ENCODE results near the gene BSX. TPM values are rescaled to one million over a fixed set of nuclear protein-coding genes. Genes with fewer than 3 reads are reported as not detected.

The BSX gene
- total RNA-seq, 2 donors from 2014 or later, result not detected

DNA sequence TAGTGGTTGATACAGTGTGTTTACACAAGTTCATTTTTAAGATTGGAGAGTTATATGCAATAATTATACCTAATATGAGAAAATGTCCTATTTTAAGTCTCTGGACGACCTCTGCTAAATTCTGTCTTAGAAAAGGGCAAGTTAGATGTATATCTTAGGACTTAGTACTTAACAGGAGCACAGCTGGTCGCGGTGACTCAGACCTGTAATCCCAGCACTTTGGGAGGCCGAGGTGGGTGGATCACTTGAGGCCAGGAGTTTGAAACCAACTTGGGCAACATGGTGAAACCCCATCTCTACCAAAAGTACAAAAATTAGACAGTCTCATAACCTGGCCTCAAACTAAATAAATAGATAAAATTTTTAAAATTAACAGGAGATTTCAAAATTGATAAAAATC, 27.2 kb downstream of the BSX start:
- TF ChIP-seq POLR2A (IDR thresholded peaks at IDR 0.05) (no peak), POLR2AphosphoS5 (IDR thresholded peaks at IDR 0.05) (no peak)
- TF ChIP-seq, protein P1, sequence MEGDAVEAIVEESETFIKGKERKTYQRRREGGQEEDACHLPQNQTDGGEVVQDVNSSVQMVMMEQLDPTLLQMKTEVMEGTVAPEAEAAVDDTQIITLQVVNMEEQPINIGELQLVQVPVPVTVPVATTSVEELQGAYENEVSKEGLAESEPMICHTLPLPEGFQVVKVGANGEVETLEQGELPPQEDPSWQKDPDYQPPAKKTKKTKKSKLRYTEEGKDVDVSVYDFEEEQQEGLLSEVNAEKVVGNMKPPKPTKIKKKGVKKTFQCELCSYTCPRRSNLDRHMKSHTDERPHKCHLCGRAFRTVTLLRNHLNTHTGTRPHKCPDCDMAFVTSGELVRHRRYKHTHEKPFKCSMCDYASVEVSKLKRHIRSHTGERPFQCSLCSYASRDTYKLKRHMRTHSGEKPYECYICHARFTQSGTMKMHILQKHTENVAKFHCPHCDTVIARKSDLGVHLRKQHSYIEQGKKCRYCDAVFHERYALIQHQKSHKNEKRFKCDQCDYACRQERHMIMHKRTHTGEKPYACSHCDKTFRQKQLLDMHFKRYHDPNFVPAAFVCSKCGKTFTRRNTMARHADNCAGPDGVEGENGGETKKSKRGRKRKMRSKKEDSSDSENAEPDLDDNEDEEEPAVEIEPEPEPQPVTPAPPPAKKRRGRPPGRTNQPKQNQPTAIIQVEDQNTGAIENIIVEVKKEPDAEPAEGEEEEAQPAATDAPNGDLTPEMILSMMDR (IDR thresholded peaks at IDR 0.05), result no peak
- Histone ChIP-seq H3K4me1 (replicated peaks) (no peaks in the 10 kb centered on the region), H3K27ac (no peak overlapping the region), H3K36me3 (no peaks in the 10 kb centered on the region), H3K27me3 (replicated peaks; ENCODE audit: insufficient read depth) (no peaks in the 10 kb centered on the region), H3K9me3 (no peaks in the 10 kb centered on the region), H3K4me3 (no peak overlapping the region)
- intact Hi-C loops (cut with DNase I), result no loop called here
- WGBS, result 96% methylated on average over 4 of the region's 4 CpGs
- DNase-seq (ENCODE audit: low spot score), result no peak

DNA sequence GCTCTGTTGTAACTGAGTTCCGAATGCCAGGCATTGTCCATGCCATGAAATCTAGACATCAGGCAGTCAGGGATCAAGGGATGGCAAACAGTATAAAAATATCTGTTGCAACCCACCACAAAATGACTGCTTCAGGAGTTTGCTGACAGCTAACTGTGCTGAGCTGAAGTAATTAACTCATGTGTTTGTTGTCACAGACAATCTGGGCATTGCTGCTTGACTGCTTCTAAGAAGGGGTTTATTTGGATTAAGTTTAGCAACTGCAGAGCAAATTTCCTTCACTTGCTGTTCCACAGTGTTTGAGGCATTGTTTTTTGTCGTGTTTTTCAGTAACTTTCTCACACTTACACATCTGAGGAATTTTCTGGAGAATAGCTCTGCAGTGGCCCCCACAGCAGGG, 30.4 kb downstream of the BSX start:
- WGBS, result 44% methylated on average over 2 of the region's 2 CpGs
- Histone ChIP-seq H3K4me1 (replicated peaks) (no peaks in the 10 kb centered on the region), H3K9me3 (no peaks in the 10 kb centered on the region), H3K36me3 (no peaks in the 10 kb centered on the region), H3K27ac (no peak overlapping the region), H3K4me3 (no peak overlapping the region), H3K27me3 (replicated peaks; ENCODE audit: insufficient read depth) (no peaks in the 10 kb centered on the region)
- TF ChIP-seq POLR2A (IDR thresholded peaks at IDR 0.05) (no peak), POLR2AphosphoS5 (IDR thresholded peaks at IDR 0.05) (no peak)
- TF ChIP-seq, protein P1 (IDR thresholded peaks at IDR 0.05), result no peak
- no peak for DNase-seq (ENCODE audit: low spot score)
- intact Hi-C loops (cut with DNase I), result no loop called here

DNA sequence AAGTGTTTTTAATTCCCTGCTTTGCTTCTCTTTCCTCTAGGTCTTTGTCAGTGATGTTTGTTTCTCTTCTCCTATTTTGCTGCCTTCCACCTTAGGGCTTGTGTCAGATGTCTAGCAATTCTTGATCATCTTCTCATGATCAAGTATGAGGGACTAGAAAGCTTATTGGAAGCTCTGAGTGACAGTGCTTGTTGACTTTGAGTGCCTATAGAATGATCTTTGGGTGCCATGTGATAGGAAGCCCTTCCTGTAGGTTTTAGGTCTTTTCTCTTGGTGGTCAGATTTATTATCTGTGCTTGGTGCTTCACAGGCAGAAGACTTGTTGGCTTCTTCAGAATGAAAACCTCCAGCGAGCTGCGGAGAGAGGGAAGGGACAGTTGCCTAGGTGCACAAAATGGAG, 43.1 kb downstream of the BSX start:
- TF ChIP-seq POLR2AphosphoS5 (IDR thresholded peaks at IDR 0.05) (no peak), POLR2A (IDR thresholded peaks at IDR 0.05) (no peak)
- TF ChIP-seq, protein P1 (IDR thresholded peaks at IDR 0.05), result no peak
- Histone ChIP-seq H3K4me1 (replicated peaks) (no peaks in the 10 kb centered on the region), H3K27ac (no peak overlapping the region), H3K27me3 (replicated peaks; ENCODE audit: insufficient read depth) (no peaks in the 10 kb centered on the region), H3K9me3 (no peaks in the 10 kb centered on the region), H3K4me3 (no peak overlapping the region), H3K36me3 (no peaks in the 10 kb centered on the region)
- no peak for DNase-seq (ENCODE audit: low spot score)
- 88% methylated on average over 2 of the region's 2 CpGs for WGBS
- intact Hi-C loops (cut with DNase I), result no loop called here

DNA sequence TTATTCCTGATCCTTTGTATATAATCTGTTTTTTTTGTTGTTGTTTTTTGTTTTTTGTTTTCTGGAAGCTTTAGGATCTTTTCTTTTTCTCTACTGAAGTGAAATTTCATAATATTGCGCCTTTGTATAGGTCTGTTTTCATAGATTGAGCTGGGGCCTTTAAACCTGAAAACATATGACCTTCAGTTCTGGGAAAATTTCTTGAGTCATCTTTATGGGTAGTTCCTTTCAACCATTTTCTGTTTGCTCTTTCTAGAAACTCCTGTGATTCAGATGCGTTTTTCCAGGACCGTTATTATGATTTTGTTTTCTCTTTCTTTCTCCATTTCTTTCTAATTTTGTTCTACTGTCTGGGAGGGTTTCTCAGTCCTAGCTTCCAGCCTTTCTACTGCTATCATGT, 43.7 kb downstream of the BSX start:
- Histone ChIP-seq H3K4me3 (no peak overlapping the region), H3K9me3 (no peaks in the 10 kb centered on the region), H3K4me1 (replicated peaks) (no peaks in the 10 kb centered on the region), H3K27me3 (replicated peaks; ENCODE audit: insufficient read depth) (no peaks in the 10 kb centered on the region), H3K36me3 (no peaks in the 10 kb centered on the region), H3K27ac (no peak overlapping the region)
- intact Hi-C loops (cut with DNase I), result no loop called here
- TF ChIP-seq POLR2AphosphoS5 (IDR thresholded peaks at IDR 0.05) (no peak), POLR2A (IDR thresholded peaks at IDR 0.05) (no peak)
- TF ChIP-seq, protein P1 (IDR thresholded peaks at IDR 0.05), result no peak
- WGBS, result 87% methylated on average over 3 of the region's 3 CpGs
- no peak for DNase-seq (ENCODE audit: low spot score)

DNA sequence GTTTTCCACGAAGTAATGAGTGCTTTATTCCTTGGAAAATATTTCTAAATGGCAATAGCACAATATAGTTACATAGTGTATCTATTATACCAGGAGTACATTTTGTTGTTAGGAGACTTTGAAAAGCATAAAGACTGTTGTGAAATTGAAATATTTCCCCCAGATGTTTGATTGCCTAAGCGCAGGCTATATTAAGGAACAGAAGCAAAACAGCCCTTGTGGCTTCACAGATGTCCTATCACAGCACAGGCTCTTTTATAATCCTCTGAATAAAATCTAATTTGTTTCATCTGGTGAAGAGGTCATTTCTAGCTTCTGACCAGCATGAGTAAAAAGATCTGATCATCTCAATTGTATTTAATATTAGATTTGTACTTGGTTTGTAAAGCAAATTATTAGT, 48.2 kb downstream of the BSX start:
- no peaks in the 10 kb centered on the region for H3K4me1 ChIP-seq (replicated peaks)
- TF ChIP-seq POLR2A (IDR thresholded peaks at IDR 0.05) (no peak), POLR2AphosphoS5 (IDR thresholded peaks at IDR 0.05) (no peak)
- TF ChIP-seq, protein P1 (IDR thresholded peaks at IDR 0.05), result no peak
- no peak overlapping the region for H3K27ac ChIP-seq
- 57% methylated on average over 2 of the region's 2 CpGs for WGBS
- H3K9me3 ChIP-seq, result no peaks in the 10 kb centered on the region
- intact Hi-C loops (cut with DNase I), result no loop called here
- DNase-seq (ENCODE audit: low spot score), result no peak
- no peaks in the 10 kb centered on the region for H3K36me3 ChIP-seq
- no peak overlapping the region for H3K4me3 ChIP-seq
- H3K27me3 ChIP-seq (replicated peaks; ENCODE audit: insufficient read depth), result no peaks in the 10 kb centered on the region

Data from prostate gland (tissue), 2 donors.